ENCODE data around the gene CYTH1.

DNA sequence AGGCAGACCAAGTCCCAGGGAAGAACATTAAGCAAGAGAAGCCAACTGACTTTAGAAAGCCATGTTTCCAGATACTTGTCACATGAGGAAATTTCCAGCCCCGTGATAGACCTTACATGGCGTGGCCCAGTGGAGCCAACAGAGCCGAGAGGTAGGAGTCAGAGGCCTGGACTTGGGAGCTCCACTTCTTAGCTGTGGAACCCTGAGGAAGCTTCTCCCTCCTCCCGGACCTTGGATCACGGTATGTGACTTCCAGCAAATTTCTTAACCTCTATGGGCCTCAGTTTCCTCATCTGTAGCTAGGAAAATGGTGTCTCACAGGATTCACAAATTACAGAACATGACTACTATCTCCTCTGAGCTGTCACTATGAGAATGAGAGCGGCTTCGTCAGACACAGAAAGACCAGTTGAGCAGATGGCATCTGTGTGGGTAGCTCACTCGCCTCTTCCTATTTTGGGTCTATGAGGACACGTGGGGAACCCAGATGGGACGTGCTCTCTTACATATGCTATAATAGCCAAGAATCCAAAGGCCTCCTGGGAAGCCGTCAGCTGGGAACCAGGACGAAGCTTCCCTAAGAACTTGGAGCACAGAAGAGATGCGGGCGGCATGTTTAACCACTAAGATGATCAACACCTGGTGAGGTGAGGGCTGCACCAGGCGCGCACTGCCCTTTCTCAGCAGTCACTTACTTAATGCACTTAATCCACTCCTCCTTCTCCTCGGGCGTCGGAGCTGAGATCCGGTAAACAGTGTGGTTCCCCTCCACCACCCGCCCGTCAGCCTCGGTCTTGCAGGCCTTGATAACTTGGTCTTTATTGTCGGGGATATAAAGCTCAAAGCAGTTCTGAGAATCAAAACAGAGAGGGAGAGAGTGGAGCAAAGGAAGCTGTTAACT, 102.3 kb downstream of the CYTH1 start:
- TF ChIP-seq, protein P1, sequence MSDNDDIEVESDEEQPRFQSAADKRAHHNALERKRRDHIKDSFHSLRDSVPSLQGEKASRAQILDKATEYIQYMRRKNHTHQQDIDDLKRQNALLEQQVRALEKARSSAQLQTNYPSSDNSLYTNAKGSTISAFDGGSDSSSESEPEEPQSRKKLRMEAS (CRISPR knock-in tag; IDR thresholded peaks at IDR 0.05): no peak
- TF ChIP-seq, protein P2, sequence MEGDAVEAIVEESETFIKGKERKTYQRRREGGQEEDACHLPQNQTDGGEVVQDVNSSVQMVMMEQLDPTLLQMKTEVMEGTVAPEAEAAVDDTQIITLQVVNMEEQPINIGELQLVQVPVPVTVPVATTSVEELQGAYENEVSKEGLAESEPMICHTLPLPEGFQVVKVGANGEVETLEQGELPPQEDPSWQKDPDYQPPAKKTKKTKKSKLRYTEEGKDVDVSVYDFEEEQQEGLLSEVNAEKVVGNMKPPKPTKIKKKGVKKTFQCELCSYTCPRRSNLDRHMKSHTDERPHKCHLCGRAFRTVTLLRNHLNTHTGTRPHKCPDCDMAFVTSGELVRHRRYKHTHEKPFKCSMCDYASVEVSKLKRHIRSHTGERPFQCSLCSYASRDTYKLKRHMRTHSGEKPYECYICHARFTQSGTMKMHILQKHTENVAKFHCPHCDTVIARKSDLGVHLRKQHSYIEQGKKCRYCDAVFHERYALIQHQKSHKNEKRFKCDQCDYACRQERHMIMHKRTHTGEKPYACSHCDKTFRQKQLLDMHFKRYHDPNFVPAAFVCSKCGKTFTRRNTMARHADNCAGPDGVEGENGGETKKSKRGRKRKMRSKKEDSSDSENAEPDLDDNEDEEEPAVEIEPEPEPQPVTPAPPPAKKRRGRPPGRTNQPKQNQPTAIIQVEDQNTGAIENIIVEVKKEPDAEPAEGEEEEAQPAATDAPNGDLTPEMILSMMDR (IDR thresholded peaks at IDR 0.05): no peak
- TF ChIP-seq ATF2 (CRISPR knock-in tag; IDR thresholded peaks at IDR 0.05; ENCODE audit: borderline replicate concordance, low read depth): no peak
- TF ChIP-seq IRF1 (CRISPR knock-in tag; IDR thresholded peaks at IDR 0.05): no peak
- TF ChIP-seq ZNF121 (CRISPR knock-in tag; IDR thresholded peaks at IDR 0.05): no peak
- TF ChIP-seq ETV6 (CRISPR knock-in tag; IDR thresholded peaks at IDR 0.05): no peak
- TF ChIP-seq USF2 (CRISPR knock-in tag; IDR thresholded peaks at IDR 0.05): no peak
- TF ChIP-seq, protein P3, sequence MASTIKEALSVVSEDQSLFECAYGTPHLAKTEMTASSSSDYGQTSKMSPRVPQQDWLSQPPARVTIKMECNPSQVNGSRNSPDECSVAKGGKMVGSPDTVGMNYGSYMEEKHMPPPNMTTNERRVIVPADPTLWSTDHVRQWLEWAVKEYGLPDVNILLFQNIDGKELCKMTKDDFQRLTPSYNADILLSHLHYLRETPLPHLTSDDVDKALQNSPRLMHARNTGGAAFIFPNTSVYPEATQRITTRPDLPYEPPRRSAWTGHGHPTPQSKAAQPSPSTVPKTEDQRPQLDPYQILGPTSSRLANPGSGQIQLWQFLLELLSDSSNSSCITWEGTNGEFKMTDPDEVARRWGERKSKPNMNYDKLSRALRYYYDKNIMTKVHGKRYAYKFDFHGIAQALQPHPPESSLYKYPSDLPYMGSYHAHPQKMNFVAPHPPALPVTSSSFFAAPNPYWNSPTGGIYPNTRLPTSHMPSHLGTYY (CRISPR knock-in tag; IDR thresholded peaks at IDR 0.05): no peak
- TF ChIP-seq NFE2L1 (CRISPR knock-in tag; IDR thresholded peaks at IDR 0.05): no peak
- no peak for TF ChIP-seq TCF7 (CRISPR knock-in tag; IDR thresholded peaks at IDR 0.05; ENCODE audit: low read depth)

All from WTC11 (cell line).